Body of pancreas (tissue), 4 donors: Measurements from ENCODE around the gene PGLYRP4. TPM values are rescaled to one million over a fixed set of nuclear protein-coding genes. Genes with fewer than 3 reads are reported as not detected.

Source experiments
- ATAC-seq: fragments of 150-250 bp; one replicate; pipeline ENCODE4 v1.9.1; 2016
- DNase-seq, 4 donors: peaks; one replicate each; pipeline ENCODE4 v3.0.0-alpha.2; 2019
- H3K27ac ChIP-seq, 4 donors: fragments of 200-600 bp; sonication (generic); 1 replicate in 3 of 4; 2 replicates in 1 of 4; pipeline versions ENCODE4 v1.5.1 to v1.6.1; 2016 to 2019; ENCODE audit warnings: mild to moderate bottlenecking in 1 of 4, mixed read lengths in 1 of 4, moderate library complexity in 1 of 4
- H3K27me3 ChIP-seq, 2 donors: fragments of 200-600 bp; sonication (generic); one replicate each; pipeline ENCODE4 v1.6.0; 2016; ENCODE audit warnings: mild to moderate bottlenecking in 1 of 2
- H3K36me3 ChIP-seq, 2 donors: fragments of 200-600 bp; sonication (generic); replicated peaks in 1 of 2; 2 replicates each; pipeline ENCODE4 v1.5.1; 2016; ENCODE audit warnings: low read depth in 2 of 2; ENCODE audit not compliant: insufficient read depth in 1 of 2
- H3K4me1 ChIP-seq: fragments of 200-600 bp; sonication (generic); one replicate; pipeline ENCODE4 v1.6.0; 2016
- H3K4me3 ChIP-seq, 2 donors: fragments of 200-600 bp; sonication (generic); 1 replicate in 1 of 2; 2 replicates in 1 of 2; pipeline ENCODE4 v1.5.1; 2016 to 2019
- H3K9me3 ChIP-seq, 3 donors: fragments of 200-600 bp; sonication (generic); 1 replicate in 2 of 3; 2 replicates in 1 of 3; pipeline ENCODE4 v1.5.1; 2016
- CTCF ChIP-seq, 7 experiments: fragments of 450-650 bp in 4 of 7; fragments of 200-600 bp in 3 of 7; sonication (generic) in 3 of 7; IDR thresholded peaks; one replicate each; pipeline ENCODE4 v1.5.1; 2016 to 2019; ENCODE audit warnings: antibody characterized with exemption in 7 of 7
- POLR2A ChIP-seq, 3 donors: fragments of 450-650 bp; IDR thresholded peaks; one replicate each; pipeline ENCODE4 v1.6.1; 2016; ENCODE audit warnings: antibody characterized with exemption in 3 of 3, mild to moderate bottlenecking in 2 of 3
- WGBS, 2 donors: methylation state at CpG; one replicate each; pipeline ENCODE4 v1.1.5; 2017; 5-methylcytosine and 5-hydroxymethylcytosine counted together
- intact Hi-C: fragments of 100-400 bp; cut with DNase I; formaldehyde crosslinking; loops from one replicate; pipeline ENCODE4 v1.15.1; 2023
- total RNA-seq, 2 donors: library from RNA; depleted of rRNA; stranded (reverse); fragments of >200 nt; gene quantifications; one replicate each; pipeline ENCODE4 v1.1.0, GENCODE V29; 2016

PGLYRP4 gene
- total RNA-seq, 2 donors from 2014 or later: not detected

- no peaks in the 10 kb centered on the region for H3K36me3 ChIP-seq
- H3K9me3 ChIP-seq: no peaks in the 10 kb centered on the region
- peaks cover 0 to 3% of the 10 kb centered on the region in 2 donors for H3K27me3 ChIP-seq
- H3K4me1 ChIP-seq: peaks cover 11% of the 10 kb centered on the region
- H3K27ac ChIP-seq: no peak overlapping the region
- no peak overlapping the region for H3K4me3 ChIP-seq
- TF ChIP-seq POLR2A (IDR thresholded peaks at IDR 0.05): no peak
- TF ChIP-seq CTCF (IDR thresholded peaks at IDR 0.05): no peak
- 54 to 65% methylated on average over 7 to 14 of the region's 14 CpGs for WGBS, 2 donors
- DNase-seq: no peak
- intact Hi-C loops: no loop called here
- ATAC-seq: no peak
These were observed 3.2 kb downstream of the PGLYRP4 start for GRCh38 chr1:153345187-153346076.

GRCh38 chr1:153344718-153345025 lies 4.0 kb downstream of the PGLYRP4 start:
- H3K4me3 ChIP-seq: no peak overlapping the region
- ATAC-seq (no peak), DNase-seq (peak in 1 of 4 donors; percentile 30)
- 30 to 36% methylated on average over 3 of the region's 3 CpGs for WGBS, 2 donors
- H3K36me3 ChIP-seq: no peaks in the 10 kb centered on the region
- TF ChIP-seq POLR2A (IDR thresholded peaks at IDR 0.05) (no peak), CTCF (IDR thresholded peaks at IDR 0.05) (no peak)
- intact Hi-C loops: no loop called here
- H3K27me3 ChIP-seq: no peaks in the 10 kb centered on the region
- peaks cover 11% of the 10 kb centered on the region for H3K4me1 ChIP-seq
- H3K9me3 ChIP-seq: no peaks in the 10 kb centered on the region
- peak overlapping the region in 2 of 4 donors; percentile 62 to 70 for H3K27ac ChIP-seq

GRCh38 chr1:153343811-153344717 lies 4.6 kb downstream of the PGLYRP4 start:
- TF ChIP-seq POLR2A (IDR thresholded peaks at IDR 0.05): no peak
- no peak for TF ChIP-seq CTCF (IDR thresholded peaks at IDR 0.05)
- H3K36me3 ChIP-seq: no peaks in the 10 kb centered on the region
- peak overlapping the region in 2 of 4 donors; percentile 62 to 70 for H3K27ac ChIP-seq
- no peaks in the 10 kb centered on the region for H3K9me3 ChIP-seq
- H3K27me3 ChIP-seq: no peaks in the 10 kb centered on the region
- WGBS, 2 donors: 28 to 33% methylated on average over 9 of the region's 9 CpGs
- H3K4me3 ChIP-seq: no peak overlapping the region
- ATAC-seq (no peak), DNase-seq (no peak)
- intact Hi-C loops: no loop called here
- peaks cover 11% of the 10 kb centered on the region for H3K4me1 ChIP-seq

- no peaks in the 10 kb centered on the region for H3K9me3 ChIP-seq
- 31 to 36% methylated on average over 5 of the region's 5 CpGs for WGBS, 2 donors
- DNase-seq (no peak), ATAC-seq (peak; percentile 27)
- peaks cover 11% of the 10 kb centered on the region for H3K4me1 ChIP-seq
- no peak overlapping the region for H3K4me3 ChIP-seq
- no peaks in the 10 kb centered on the region for H3K27me3 ChIP-seq
- H3K36me3 ChIP-seq: no peaks in the 10 kb centered on the region
- intact Hi-C loops: no loop called here
- peak overlapping the region in 2 of 4 donors; percentile 62 to 70 for H3K27ac ChIP-seq
- no peak for TF ChIP-seq CTCF (IDR thresholded peaks at IDR 0.05)
- no peak for TF ChIP-seq POLR2A (IDR thresholded peaks at IDR 0.05)
These were observed 5.5 kb downstream of the PGLYRP4 start for GRCh38 chr1:153343040-153343681.
